Karpas-422 (cell line): Measurements from ENCODE around the gene MYO1E. TPM values are rescaled to one million over a fixed set of nuclear protein-coding genes. Genes with fewer than 3 reads are reported as not detected.

Experiments used
- DNase-seq: peaks from one replicate; pipeline ENCODE4 v3.0.0-alpha.2; 2015
- H2AFZ ChIP-seq: fragments of 200-600 bp; sonication (generic); 2 replicates; pipeline ENCODE4 v1.6.1; 2014; ENCODE audit warnings: antibody characterized with exemption, low read length, mixed read lengths
- H3K27ac ChIP-seq: fragments of 200-600 bp; sonication (generic); 2 replicates; pipeline ENCODE4 v1.5.1; 2014; ENCODE audit warnings: mild to moderate bottlenecking, low read length, moderate library complexity
- H3K27me3 ChIP-seq: fragments of 200-600 bp; sonication (generic); 2 replicates; pipeline ENCODE4 v1.6.1; 2014; ENCODE audit warnings: low read length, mixed read lengths
- H3K36me3 ChIP-seq: fragments of 200-600 bp; sonication (generic); 2 replicates; pipeline ENCODE4 v1.6.1; 2014; ENCODE audit warnings: low read length, mixed read lengths; ENCODE audit not compliant: insufficient read depth
- H3K4me1 ChIP-seq: fragments of 200-600 bp; sonication (generic); 2 replicates; pipeline ENCODE4 v1.6.1; 2014; ENCODE audit warnings: mild to moderate bottlenecking, low read length, mixed read lengths
- H3K4me2 ChIP-seq: fragments of 200-600 bp; sonication (generic); 2 replicates; pipeline ENCODE4 v1.6.1; 2014; ENCODE audit warnings: low read length, low read depth, mild to moderate bottlenecking; ENCODE audit not compliant: poor library complexity, severe bottlenecking
- H3K4me3 ChIP-seq: fragments of 200-600 bp; sonication (generic); 2 replicates; pipeline ENCODE4 v1.5.1; 2014; ENCODE audit warnings: mild to moderate bottlenecking, antibody characterized with exemption, low read length, mixed read lengths
- H3K79me2 ChIP-seq: fragments of 200-600 bp; sonication (generic); 2 replicates; pipeline ENCODE4 v1.6.1; 2014; ENCODE audit warnings: mild to moderate bottlenecking, low read length, mixed read lengths
- H3K9ac ChIP-seq: fragments of 200-600 bp; sonication (generic); 2 replicates; pipeline ENCODE4 v1.6.0; 2014; ENCODE audit warnings: low read length
- H3K9me2 ChIP-seq: fragments of 200-600 bp; sonication (generic), shearing (Covaris generic); replicated peaks from 2 replicates; pipeline ENCODE4 v1.6.0; 2014; ENCODE audit warnings: mild to moderate bottlenecking, low read length, moderate library complexity; ENCODE audit not compliant: insufficient read depth
- H3K9me3 ChIP-seq: fragments of 300-700, 200-600 bp; sonication (generic); 2 replicates; pipeline ENCODE4 v1.6.1; 2014; ENCODE audit warnings: low read length, mixed read lengths
- H4K20me1 ChIP-seq: fragments of 200-600 bp; sonication (generic); 2 replicates; pipeline ENCODE4 v1.6.1; 2014; ENCODE audit warnings: mild to moderate bottlenecking, antibody characterized with exemption, low read length, low read depth; ENCODE audit not compliant: insufficient read depth
- total RNA-seq: library from RNA; depleted of rRNA; stranded (reverse); fragments of >200 nt; shearing (Covaris generic); gene quantifications from 2 replicates; pipeline ENCODE4 v1.2.3, GENCODE V29; 2014; ENCODE audit warnings: low replicate concordance

Gene MYO1E
- total RNA-seq, 1 experiment from 2014 or later, result 1.5 TPM

DNA sequence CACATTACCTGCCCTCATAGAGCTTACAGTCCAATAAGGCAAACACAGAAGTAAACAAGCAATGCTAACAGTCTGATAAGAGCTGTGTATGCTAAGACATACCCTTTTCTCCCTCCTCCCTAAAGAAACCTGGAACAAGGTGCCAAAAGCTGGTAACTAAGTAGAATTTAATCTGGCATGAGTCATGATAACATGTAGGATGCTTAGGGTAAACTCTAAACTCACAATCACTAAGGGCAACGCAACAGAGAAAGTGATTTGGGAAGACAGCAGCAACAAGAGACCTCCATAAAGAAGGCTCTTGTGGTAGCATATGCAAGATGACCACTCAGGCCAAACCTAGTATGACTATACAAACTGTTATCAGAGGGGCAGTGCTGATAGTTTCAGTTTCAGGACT is 55.5 kb downstream of the MYO1E start:
- H3K27ac ChIP-seq, result no peak overlapping the region
- H3K27me3 ChIP-seq, result no peaks in the 10 kb centered on the region; the same call in 1 of the 2 replicates
- no peak overlapping the region for H3K4me2 ChIP-seq
- no peak overlapping the region for H2AFZ ChIP-seq
- H3K4me1 ChIP-seq, result no peaks in the 10 kb centered on the region
- no peak for DNase-seq
- H4K20me1 ChIP-seq, result no peaks in the 10 kb centered on the region
- no peaks in the 10 kb centered on the region for H3K79me2 ChIP-seq
- H3K9ac ChIP-seq, result no peak overlapping the region
- H3K36me3 ChIP-seq, result no peaks in the 10 kb centered on the region
- no peak overlapping the region for H3K4me3 ChIP-seq
- H3K9me3 ChIP-seq, result no peaks in the 10 kb centered on the region
- H3K9me2 ChIP-seq, result no peaks in the 10 kb centered on the region

DNA sequence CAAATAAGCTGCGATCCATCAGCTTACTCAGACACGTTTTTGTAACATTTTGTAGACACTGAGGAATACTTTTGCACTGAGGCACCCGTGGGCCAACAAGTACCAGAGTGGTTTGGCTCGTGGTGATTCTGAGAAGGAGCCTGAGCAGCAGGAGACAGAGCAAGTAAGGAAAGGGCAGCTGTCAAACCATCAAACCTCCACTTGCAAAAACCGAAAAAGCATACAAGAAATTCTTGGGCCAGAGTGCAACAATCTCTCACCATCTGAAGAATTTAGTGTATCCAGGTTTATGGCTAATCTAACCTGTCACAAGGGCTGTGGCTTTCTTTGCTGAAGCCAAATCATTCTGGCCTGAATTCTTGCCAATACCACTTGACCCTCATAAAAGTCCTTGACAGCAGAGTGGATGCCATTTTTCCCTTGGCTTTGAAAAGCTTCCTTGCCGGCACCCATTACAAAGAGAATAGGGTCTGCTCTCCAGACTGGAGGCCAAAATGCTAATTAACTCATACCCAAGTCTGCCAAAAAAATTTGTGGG is 56.7 kb downstream of the MYO1E start:
- H4K20me1 ChIP-seq, result no peaks in the 10 kb centered on the region
- no peak overlapping the region for H3K4me3 ChIP-seq
- H2AFZ ChIP-seq, result no peak overlapping the region
- no peaks in the 10 kb centered on the region for H3K4me1 ChIP-seq
- no peaks in the 10 kb centered on the region for H3K36me3 ChIP-seq
- H3K9ac ChIP-seq, result no peak overlapping the region
- no peak for DNase-seq
- no peaks in the 10 kb centered on the region; the same call in 1 of the 2 replicates for H3K27me3 ChIP-seq
- no peak overlapping the region for H3K27ac ChIP-seq
- H3K4me2 ChIP-seq, result no peak overlapping the region
- no peaks in the 10 kb centered on the region for H3K79me2 ChIP-seq
- H3K9me3 ChIP-seq, result no peaks in the 10 kb centered on the region
- no peaks in the 10 kb centered on the region for H3K9me2 ChIP-seq

DNA sequence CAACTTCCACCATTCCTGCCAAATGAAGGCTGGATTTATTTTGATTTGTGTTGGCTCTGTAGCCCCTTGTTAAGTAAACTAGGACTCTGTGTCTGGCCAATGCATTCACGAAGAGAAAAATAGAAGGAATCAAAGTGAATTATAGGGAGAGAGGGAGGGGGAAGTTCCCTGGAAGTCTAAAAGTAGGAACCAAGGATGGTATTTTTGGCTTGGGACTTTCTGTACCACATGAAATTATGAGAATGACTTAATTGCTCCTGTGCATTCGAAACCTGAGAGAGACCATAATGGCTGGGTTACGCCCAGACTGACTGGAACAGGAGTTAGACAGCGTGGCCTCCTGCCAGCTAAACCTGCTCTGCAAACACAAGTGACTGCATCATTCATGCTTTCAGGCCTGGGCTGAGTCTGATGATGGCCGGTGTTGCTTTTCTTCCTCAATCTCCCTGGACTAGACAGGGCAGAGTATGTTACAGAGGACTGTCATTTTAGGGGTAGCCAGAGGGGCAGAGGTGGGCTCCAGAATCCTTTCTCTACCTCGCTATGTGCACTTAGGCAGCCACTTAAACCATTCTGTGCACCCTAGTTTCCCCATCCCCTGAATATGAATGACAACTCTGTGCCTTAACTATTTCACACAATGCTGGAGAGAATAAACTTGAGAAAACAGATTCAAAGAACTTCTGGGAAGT is 58.9 kb downstream of the MYO1E start:
- no peak overlapping the region for H3K9ac ChIP-seq
- no peaks in the 10 kb centered on the region for H3K79me2 ChIP-seq
- H4K20me1 ChIP-seq, result no peaks in the 10 kb centered on the region
- H3K4me3 ChIP-seq, result no peak overlapping the region
- no peak overlapping the region for H3K4me2 ChIP-seq
- H3K36me3 ChIP-seq, result no peaks in the 10 kb centered on the region
- no peak for DNase-seq
- no peaks in the 10 kb centered on the region for H3K9me3 ChIP-seq
- no peaks in the 10 kb centered on the region; the same call in 1 of the 2 replicates for H3K27me3 ChIP-seq
- H3K27ac ChIP-seq, result no peak overlapping the region
- no peaks in the 10 kb centered on the region for H3K9me2 ChIP-seq
- H2AFZ ChIP-seq, result no peak overlapping the region
- no peaks in the 10 kb centered on the region for H3K4me1 ChIP-seq

DNA sequence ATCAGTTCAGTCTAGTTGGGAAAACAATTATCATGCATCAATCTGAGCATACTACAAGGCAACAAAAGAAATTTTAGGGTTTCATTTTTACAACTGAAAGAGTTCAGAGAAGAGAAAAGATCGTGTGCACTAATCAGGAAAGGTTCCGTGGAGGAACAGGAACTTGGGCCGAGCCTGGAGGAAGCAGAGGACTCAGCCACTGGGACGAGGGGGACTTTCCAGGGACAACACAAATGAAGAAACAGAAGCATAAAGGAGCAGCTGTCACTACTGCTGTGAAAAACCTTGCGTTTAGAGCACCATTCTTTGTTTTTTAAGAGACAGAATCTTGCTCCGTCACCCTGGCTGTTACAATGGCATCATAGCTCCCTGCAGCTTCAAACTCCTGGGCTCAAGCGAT is 60.5 kb downstream of the MYO1E start:
- H3K4me2 ChIP-seq, result no peak overlapping the region
- no peaks in the 10 kb centered on the region for H3K9me3 ChIP-seq
- H3K27ac ChIP-seq, result no peak overlapping the region
- DNase-seq, result no peak
- H4K20me1 ChIP-seq, result no peaks in the 10 kb centered on the region
- no peaks in the 10 kb centered on the region for H3K79me2 ChIP-seq
- H3K36me3 ChIP-seq, result no peaks in the 10 kb centered on the region
- H3K27me3 ChIP-seq, result no peaks in the 10 kb centered on the region
- H3K4me3 ChIP-seq, result no peak overlapping the region
- H3K9ac ChIP-seq, result no peak overlapping the region
- H3K9me2 ChIP-seq, result no peaks in the 10 kb centered on the region
- H3K4me1 ChIP-seq, result no peaks in the 10 kb centered on the region
- H2AFZ ChIP-seq, result no peak overlapping the region

DNA sequence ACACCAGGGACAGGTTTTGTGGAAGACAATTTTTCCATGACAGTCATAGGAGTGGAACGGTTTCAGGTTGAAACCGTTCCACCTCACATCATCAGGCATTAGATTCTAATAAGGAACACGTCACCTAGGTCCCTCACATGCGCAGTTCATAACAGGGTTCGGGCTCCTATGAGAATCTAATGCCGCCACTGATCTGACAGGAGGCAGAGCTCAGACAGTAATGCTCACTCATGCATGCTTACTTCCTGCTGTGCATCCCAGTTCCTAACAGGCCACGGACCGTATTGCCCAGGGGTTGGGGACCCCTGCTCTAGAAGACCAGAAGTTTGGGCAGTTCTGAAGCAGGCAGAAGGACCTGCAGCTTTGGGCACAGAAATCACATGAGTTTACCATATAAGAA is 61.5 kb downstream of the MYO1E start:
- H3K4me3 ChIP-seq, result no peak overlapping the region
- no peaks in the 10 kb centered on the region for H3K27me3 ChIP-seq
- no peak overlapping the region for H3K4me2 ChIP-seq
- H4K20me1 ChIP-seq, result no peaks in the 10 kb centered on the region
- H3K27ac ChIP-seq, result no peak overlapping the region
- no peak overlapping the region for H3K9ac ChIP-seq
- H2AFZ ChIP-seq, result no peak overlapping the region
- no peak for DNase-seq
- H3K4me1 ChIP-seq, result no peaks in the 10 kb centered on the region
- no peaks in the 10 kb centered on the region for H3K79me2 ChIP-seq
- no peaks in the 10 kb centered on the region for H3K36me3 ChIP-seq
- no peaks in the 10 kb centered on the region for H3K9me3 ChIP-seq
- H3K9me2 ChIP-seq, result no peaks in the 10 kb centered on the region

DNA sequence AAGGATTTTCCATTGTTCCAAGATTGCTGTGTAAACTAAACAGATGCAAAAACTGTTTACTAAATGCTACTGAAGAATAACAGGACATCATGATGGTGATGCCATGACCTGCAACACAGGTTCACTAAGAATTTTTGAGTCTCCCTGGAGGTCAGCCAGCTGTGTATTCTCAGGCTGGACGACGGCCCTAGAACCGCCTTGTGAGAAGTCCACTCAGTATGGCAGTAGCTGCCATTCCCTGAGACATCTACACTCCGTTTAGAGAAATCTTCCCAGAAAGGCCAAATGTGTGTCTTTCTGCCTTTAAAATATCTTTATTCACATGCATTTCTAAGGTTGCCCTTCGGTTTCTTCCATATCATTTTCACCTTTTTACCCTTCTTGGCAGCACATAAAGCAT is 63.3 kb downstream of the MYO1E start:
- Histone ChIP-seq H3K4me2 (no peak overlapping the region), H3K79me2 (no peaks in the 10 kb centered on the region), H4K20me1 (no peaks in the 10 kb centered on the region), H3K9me3 (no peaks in the 10 kb centered on the region), H3K9ac (no peak overlapping the region), H3K4me3 (no peak overlapping the region), H3K27me3 (no peaks in the 10 kb centered on the region), H2AFZ (no peak overlapping the region), H3K27ac (no peak overlapping the region), H3K9me2 (no peaks in the 10 kb centered on the region), H3K36me3 (no peaks in the 10 kb centered on the region), H3K4me1 (no peaks in the 10 kb centered on the region)
- DNase-seq, result no peak

DNA sequence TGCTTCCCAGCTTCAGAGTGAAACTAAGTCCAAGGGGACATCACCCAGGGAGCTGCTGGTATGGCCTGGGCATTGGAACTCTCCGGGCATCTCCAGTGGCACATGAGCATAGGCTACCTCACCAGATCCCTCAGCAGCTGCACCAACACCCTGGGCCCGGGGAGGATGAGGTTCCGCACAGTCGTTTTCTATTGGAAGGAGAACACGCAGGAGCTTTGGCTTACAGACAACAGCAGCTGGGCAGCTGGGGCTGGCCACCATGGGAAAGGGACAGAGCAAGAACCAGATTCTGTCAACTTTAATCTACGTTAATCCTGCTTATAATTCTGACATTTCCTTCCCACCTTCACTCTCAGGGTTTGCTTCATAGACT is 65.5 kb downstream of the MYO1E start:
- DNase-seq, result no peak
- no peak overlapping the region for H3K27ac ChIP-seq
- no peaks in the 10 kb centered on the region for H3K9me2 ChIP-seq
- H3K9ac ChIP-seq, result no peak overlapping the region
- no peaks in the 10 kb centered on the region for H4K20me1 ChIP-seq
- H3K27me3 ChIP-seq, result no peaks in the 10 kb centered on the region
- H3K79me2 ChIP-seq, result no peaks in the 10 kb centered on the region
- no peak overlapping the region for H2AFZ ChIP-seq
- H3K36me3 ChIP-seq, result no peaks in the 10 kb centered on the region
- H3K4me2 ChIP-seq, result no peak overlapping the region
- no peaks in the 10 kb centered on the region for H3K9me3 ChIP-seq
- H3K4me1 ChIP-seq, result no peaks in the 10 kb centered on the region
- H3K4me3 ChIP-seq, result no peak overlapping the region

DNA sequence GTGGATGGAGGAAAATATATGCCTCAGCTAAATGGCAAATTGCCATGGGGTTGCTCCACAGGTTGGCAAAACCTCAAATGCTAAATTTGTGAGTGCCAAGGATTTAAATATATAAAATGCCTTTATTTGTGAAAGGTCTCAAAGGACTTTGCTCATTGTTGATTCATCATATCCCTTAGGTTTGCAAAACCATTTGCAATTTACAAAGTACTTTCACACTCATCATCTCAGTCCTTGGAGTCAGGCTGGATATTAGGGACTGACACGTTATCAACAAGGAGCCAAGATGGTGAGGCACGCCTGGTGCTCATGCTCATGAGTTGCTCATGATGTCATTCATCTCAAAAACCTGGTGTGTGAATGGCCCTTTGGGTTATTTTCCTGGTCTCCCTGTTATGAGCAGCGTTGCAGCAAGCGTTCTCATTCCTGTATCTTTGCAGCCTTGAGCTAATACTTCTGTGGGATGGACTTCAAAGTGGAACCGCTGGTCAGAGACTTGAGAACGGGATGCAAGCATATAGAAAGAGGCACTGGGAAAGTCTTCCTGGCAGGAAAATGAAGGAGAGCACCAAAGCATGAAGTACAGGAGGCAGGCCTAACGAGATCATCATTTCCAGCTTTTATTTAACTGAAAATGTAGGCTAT is 66.0 kb downstream of the MYO1E start:
- Histone ChIP-seq H3K4me3 (no peak overlapping the region), H3K4me1 (no peaks in the 10 kb centered on the region), H3K9me2 (no peaks in the 10 kb centered on the region), H3K9ac (no peak overlapping the region), H2AFZ (no peak overlapping the region), H3K79me2 (no peaks in the 10 kb centered on the region), H4K20me1 (no peaks in the 10 kb centered on the region), H3K9me3 (no peaks in the 10 kb centered on the region), H3K36me3 (no peaks in the 10 kb centered on the region), H3K4me2 (no peak overlapping the region), H3K27me3 (no peaks in the 10 kb centered on the region), H3K27ac (no peak overlapping the region)
- DNase-seq, result no peak
